Astrocyte (in vitro differentiated cells and primary cell): Measurements from ENCODE around the gene STK38. TPM values are rescaled to one million over a fixed set of nuclear protein-coding genes. Genes with fewer than 3 reads are reported as not detected.

ENCODE experiments used
- DNase-seq: peaks from one replicate; pipeline ENCODE4 v3.0.0-alpha.2; 2010; ENCODE audit warnings: low read depth
- FAIRE-seq: peaks from 2 replicates; lab custom pipeline; 2011; peaks lifted over from hg19 to GRCh38; lab: Jason Lieb, UNC
- H2AFZ ChIP-seq: 2 replicates; pipeline ENCODE4 v1.6.0; 2012; ENCODE audit warnings: low read depth, low read length, inconsistent platforms
- H3K27ac ChIP-seq: 2 replicates; pipeline ENCODE4 v1.5.1; 2011; ENCODE audit warnings: low read depth, low read length, inconsistent platforms
- H3K27me3 ChIP-seq: 2 replicates; pipeline ENCODE4 v1.6.0; 2011; ENCODE audit warnings: low read length, inconsistent platforms; ENCODE audit not compliant: insufficient read depth
- H3K36me3 ChIP-seq: 2 replicates; pipeline ENCODE4 v1.5.1; 2011; ENCODE audit warnings: low read length, inconsistent platforms; ENCODE audit not compliant: insufficient read depth
- H3K4me1 ChIP-seq: 2 replicates; pipeline ENCODE4 v1.5.1; 2011; ENCODE audit warnings: low read length, inconsistent platforms; ENCODE audit not compliant: insufficient read depth
- H3K4me2 ChIP-seq: 2 replicates; pipeline ENCODE4 v1.6.0; 2012; ENCODE audit warnings: low read length, inconsistent platforms
- H3K4me3 ChIP-seq: 2 replicates; pipeline ENCODE4 v1.5.1; 2011; ENCODE audit warnings: low read depth, mild to moderate bottlenecking, low read length, inconsistent platforms; ENCODE audit not compliant: insufficient read depth
- H3K79me2 ChIP-seq: 2 replicates; pipeline ENCODE4 v1.6.0; 2012; ENCODE audit warnings: mild to moderate bottlenecking, low read length, inconsistent platforms; ENCODE audit not compliant: insufficient read depth
- H3K9ac ChIP-seq: 2 replicates; pipeline ENCODE4 v1.6.0; 2012; ENCODE audit warnings: mild to moderate bottlenecking, low read length, inconsistent platforms
- H3K9me3 ChIP-seq: 2 replicates; pipeline ENCODE4 v1.5.1; 2012; ENCODE audit warnings: low read depth, mild to moderate bottlenecking, low read length, inconsistent platforms; ENCODE audit not compliant: insufficient read depth
- H4K20me1 ChIP-seq: 2 replicates; pipeline ENCODE4 v1.6.0; 2012; ENCODE audit warnings: low read length, inconsistent platforms; ENCODE audit not compliant: insufficient read depth
- H3K27ac Mint-ChIP-seq: one replicate; pipeline ENCODE4 v1.8.0; 2021; ENCODE audit warnings: mild to moderate bottlenecking, mixed read lengths; ENCODE audit not compliant: unreplicated experiment
- H3K27me3 Mint-ChIP-seq: one replicate; pipeline ENCODE4 v1.8.0; 2021; ENCODE audit warnings: low read depth, mixed read lengths; ENCODE audit not compliant: unreplicated experiment
- H3K36me3 Mint-ChIP-seq: one replicate; pipeline ENCODE4 v1.8.0; 2021; ENCODE audit warnings: low read depth, mixed read lengths; ENCODE audit not compliant: unreplicated experiment
- H3K4me1 Mint-ChIP-seq: one replicate; pipeline ENCODE4 v1.8.0; 2021; ENCODE audit warnings: low read depth, mixed read lengths; ENCODE audit not compliant: unreplicated experiment
- H3K4me3 Mint-ChIP-seq: one replicate; pipeline ENCODE4 v1.8.0; 2021; ENCODE audit warnings: mild to moderate bottlenecking, moderate library complexity, mixed read lengths; ENCODE audit not compliant: unreplicated experiment
- H3K9me3 Mint-ChIP-seq: one replicate; pipeline ENCODE4 v1.8.0; 2021; ENCODE audit warnings: mild to moderate bottlenecking, mixed read lengths; ENCODE audit not compliant: unreplicated experiment
- CTCF ChIP-seq: IDR thresholded peaks from 2 replicates; pipeline ENCODE4 v1.5.1; 2011; ENCODE audit warnings: low read depth, mild to moderate bottlenecking, inconsistent platforms, low read length, moderate library complexity; ENCODE audit not compliant: insufficient read depth
- EZH2 ChIP-seq: IDR thresholded peaks from 2 replicates; pipeline ENCODE4 v1.6.1; 2012; ENCODE audit warnings: mild to moderate bottlenecking, low read length, inconsistent platforms; ENCODE audit not compliant: insufficient read depth
- total RNA-seq: library from RNA; stranded (reverse); gene quantifications from 2 replicates; pipeline ENCODE4 v1.2.1, GENCODE V29; 2021

Gene STK38
- total RNA-seq, 1 donor from 2014 or later, result 54.1 TPM

GRCh38 chr6:36571122-36572043 is 24.1 kb upstream of the STK38 start:
- no peaks in the 10 kb centered on the region for H3K79me2 ChIP-seq
- H3K36me3 ChIP-seq, result no peaks in the 10 kb centered on the region
- Mint-ChIP-seq H3K27ac (no peak overlapping the region), H3K4me1 (no peaks in the 10 kb centered on the region), H3K27me3 (no peaks in the 10 kb centered on the region), H3K9me3 (no peaks in the 10 kb centered on the region), H3K36me3 (no peaks in the 10 kb centered on the region), H3K4me3 (no peak overlapping the region)
- H3K4me2 ChIP-seq, result no peak overlapping the region
- no peak overlapping the region for H3K27ac ChIP-seq
- no peak overlapping the region for H3K4me3 ChIP-seq
- H4K20me1 ChIP-seq, result no peaks in the 10 kb centered on the region
- no peak overlapping the region for H3K9ac ChIP-seq
- TF ChIP-seq EZH2 (no peak), CTCF (no peak)
- no peaks in the 10 kb centered on the region for H3K4me1 ChIP-seq
- FAIRE-seq, result no peak
- H3K27me3 ChIP-seq, result no peaks in the 10 kb centered on the region
- no peak for DNase-seq
- no peaks in the 10 kb centered on the region for H3K9me3 ChIP-seq
- H2AFZ ChIP-seq, result no peak overlapping the region

GRCh38 chr6:36570264-36570663 is 23.0 kb upstream of the STK38 start:
- H3K27ac Mint-ChIP-seq, result no peak overlapping the region
- no peaks in the 10 kb centered on the region for H3K9me3 Mint-ChIP-seq
- Histone ChIP-seq H3K9ac (no peak overlapping the region), H3K27me3 (no peaks in the 10 kb centered on the region), H3K79me2 (no peaks in the 10 kb centered on the region), H3K9me3 (no peaks in the 10 kb centered on the region), H3K4me2 (no peak overlapping the region), H4K20me1 (no peaks in the 10 kb centered on the region), H3K27ac (no peak overlapping the region), H3K36me3 (no peaks in the 10 kb centered on the region), H2AFZ (no peak overlapping the region), H3K4me1 (no peaks in the 10 kb centered on the region), H3K4me3 (no peak overlapping the region)
- H3K4me3 Mint-ChIP-seq, result no peak overlapping the region
- H3K36me3 Mint-ChIP-seq, result no peaks in the 10 kb centered on the region
- FAIRE-seq (no peak), DNase-seq (no peak)
- TF ChIP-seq CTCF, result no peak
- no peak for TF ChIP-seq EZH2
- H3K27me3 Mint-ChIP-seq, result no peaks in the 10 kb centered on the region
- H3K4me1 Mint-ChIP-seq, result no peaks in the 10 kb centered on the region

GRCh38 chr6:36566418-36566905 is 19.2 kb upstream of the STK38 start:
- FAIRE-seq, result no peak
- no peak overlapping the region for H3K4me2 ChIP-seq
- no peak for TF ChIP-seq CTCF
- no peak for TF ChIP-seq EZH2

More at GRCh38 chr6:36566418-36566905, 19.2 kb upstream of the STK38 start:
- Histone ChIP-seq H3K4me1 (no peaks in the 10 kb centered on the region), H4K20me1 (no peaks in the 10 kb centered on the region), H3K9ac (no peak overlapping the region), H3K27ac (no peak overlapping the region), H3K4me3 (no peak overlapping the region), H2AFZ (no peak overlapping the region), H3K9me3 (no peaks in the 10 kb centered on the region), H3K79me2 (no peaks in the 10 kb centered on the region), H3K36me3 (no peaks in the 10 kb centered on the region), H3K27me3 (no peaks in the 10 kb centered on the region)
- Mint-ChIP-seq H3K4me3 (no peak overlapping the region), H3K4me1 (peaks cover 5% of the 10 kb centered on the region), H3K9me3 (no peaks in the 10 kb centered on the region), H3K27ac (no peak overlapping the region), H3K36me3 (no peaks in the 10 kb centered on the region), H3K27me3 (no peaks in the 10 kb centered on the region)
- DNase-seq, result no peak
